Activated CD4-positive, alpha-beta T cell treated with anti-CD3 and anti-CD28 coated beads, Interleukin-2, amount 10 ng/mL, durations not matched to agents 24 days and 14 days (primary cell): Measurements from ENCODE around the gene NKX1-2. TPM values are rescaled to one million over a fixed set of nuclear protein-coding genes. Genes with fewer than 3 reads are reported as not detected.
"Not testable (repeated sequence)": the region's sequence is repeated elsewhere in the genome, so short reads cannot be mapped to it uniquely, and the experiment has no call there.

Experiments
- DNase-seq: peaks from one replicate; pipeline ENCODE4 v3.0.0; 2022
- H3K27ac Mint-ChIP-seq: one replicate; pipeline ENCODE4 v1.8.0; 2022; ENCODE audit warnings: mild to moderate bottlenecking, mixed read lengths
- H3K27me3 Mint-ChIP-seq: one replicate; pipeline ENCODE4 v1.8.0; 2022; ENCODE audit warnings: mixed read lengths
- H3K36me3 Mint-ChIP-seq: one replicate; pipeline ENCODE4 v1.8.0; 2022; ENCODE audit warnings: low read depth, mild to moderate bottlenecking, mixed read lengths
- H3K4me1 Mint-ChIP-seq: one replicate; pipeline ENCODE4 v1.8.0; 2021; ENCODE audit warnings: mixed read lengths
- H3K4me3 Mint-ChIP-seq: one replicate; pipeline ENCODE4 v1.8.0; 2022; ENCODE audit warnings: mild to moderate bottlenecking, moderate library complexity, mixed read lengths
- H3K9me3 Mint-ChIP-seq: one replicate; pipeline ENCODE4 v1.8.0; 2021; ENCODE audit warnings: mixed read lengths
- intact Hi-C: fragments of 100-400 bp; cut with micrococcal nuclease; formaldehyde crosslinking; loops from one replicate; pipeline ENCODE4 v1.15.1; 2023
- total RNA-seq: library from RNA; stranded (reverse); gene quantifications from 2 replicates; pipeline ENCODE4 v1.2.3, GENCODE V29; 2022

The NKX1-2 gene
- total RNA-seq, 1 donor from 2014 or later, result not detected

DNA sequence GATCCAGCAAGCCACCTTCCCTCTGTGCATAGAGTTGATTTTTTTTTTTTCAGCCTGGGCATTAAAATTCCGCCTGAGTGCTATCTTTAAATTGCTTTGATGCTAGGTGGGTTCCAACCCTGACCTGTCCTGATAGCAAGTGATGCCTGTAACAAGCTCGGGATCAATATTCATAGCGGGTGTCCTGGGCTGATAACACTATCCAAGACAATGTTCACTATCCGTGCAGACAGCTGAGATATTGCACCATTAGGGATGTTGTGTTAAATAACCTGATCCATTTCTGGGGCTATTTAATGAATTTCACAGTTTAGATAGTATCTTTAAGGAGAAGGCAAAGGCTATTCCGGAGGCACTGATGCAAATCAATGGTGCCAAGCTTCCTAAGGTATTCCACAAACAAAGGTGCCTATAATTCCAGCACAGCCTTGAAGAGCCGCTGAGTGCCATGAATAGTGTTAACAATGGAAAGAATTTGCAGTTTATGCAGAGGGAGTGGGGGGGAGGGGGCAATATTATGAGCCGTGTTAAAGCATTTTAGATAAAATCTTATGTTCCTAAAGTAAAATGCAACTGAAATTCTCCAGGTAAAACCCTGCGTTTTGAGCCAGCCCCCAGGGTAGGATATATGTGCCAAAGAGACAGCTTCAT is 4.2 kb upstream of the NKX1-2 start:
- no peak for DNase-seq
- Mint-ChIP-seq H3K4me1 (peaks cover 7% of the 10 kb centered on the region), H3K4me3 (no peak overlapping the region), H3K27me3 (peaks cover 69% of the 10 kb centered on the region), H3K36me3 (no peaks in the 10 kb centered on the region), H3K9me3 (no peaks in the 10 kb centered on the region), H3K27ac (no peak overlapping the region)
- intact Hi-C loops, result no loop called here

DNA sequence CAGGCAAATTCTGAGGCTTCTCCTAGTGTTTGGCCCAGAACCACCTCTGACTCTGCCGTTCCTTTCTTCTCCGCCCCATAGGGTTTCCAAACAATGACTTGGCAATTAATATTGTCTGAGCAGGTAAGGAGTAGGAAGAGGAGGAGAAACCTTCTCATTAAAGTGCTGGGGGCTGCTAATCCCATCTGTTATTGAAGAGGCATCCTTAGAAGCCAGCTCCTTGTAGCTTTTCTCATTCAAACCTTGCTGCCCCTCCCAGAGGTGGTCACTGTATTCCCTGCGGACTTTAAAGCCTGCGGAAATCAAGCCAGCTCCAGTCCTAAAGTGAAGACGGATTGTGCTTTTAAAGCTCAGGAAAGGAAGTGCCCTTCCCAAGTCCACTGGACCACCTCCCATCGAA is 1.4 kb upstream of the NKX1-2 start:
- Mint-ChIP-seq H3K4me1 (peaks cover 10% of the 10 kb centered on the region), H3K27me3 (peaks cover 78% of the 10 kb centered on the region), H3K4me3 (no peak overlapping the region), H3K27ac (no peak overlapping the region), H3K9me3 (no peaks in the 10 kb centered on the region), H3K36me3 (no peaks in the 10 kb centered on the region)
- intact Hi-C loops, result no loop called here
- DNase-seq, result no peak

DNA sequence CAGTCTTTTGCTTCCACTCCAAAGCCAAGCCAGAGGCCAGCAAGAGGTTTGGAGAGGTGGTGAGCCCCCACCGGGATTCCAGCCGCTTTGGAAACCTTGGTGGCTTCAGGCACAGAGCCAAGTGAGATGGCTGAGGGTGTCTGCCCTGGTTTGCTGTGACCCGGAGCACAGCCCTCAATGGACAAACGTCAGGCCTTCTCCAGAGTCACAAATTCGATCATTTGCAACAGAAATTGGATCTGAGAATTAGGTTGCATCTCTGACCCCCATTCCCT is 885 bp upstream of the NKX1-2 start:
- Mint-ChIP-seq H3K9me3 (no peaks in the 10 kb centered on the region), H3K4me3 (peak overlapping the region; percentile 22), H3K27me3 (peaks cover 78% of the 10 kb centered on the region), H3K27ac (no peak overlapping the region), H3K36me3 (no peaks in the 10 kb centered on the region), H3K4me1 (peaks cover 10% of the 10 kb centered on the region)
- intact Hi-C loops, result no loop called here
- DNase-seq, result no peak

DNA sequence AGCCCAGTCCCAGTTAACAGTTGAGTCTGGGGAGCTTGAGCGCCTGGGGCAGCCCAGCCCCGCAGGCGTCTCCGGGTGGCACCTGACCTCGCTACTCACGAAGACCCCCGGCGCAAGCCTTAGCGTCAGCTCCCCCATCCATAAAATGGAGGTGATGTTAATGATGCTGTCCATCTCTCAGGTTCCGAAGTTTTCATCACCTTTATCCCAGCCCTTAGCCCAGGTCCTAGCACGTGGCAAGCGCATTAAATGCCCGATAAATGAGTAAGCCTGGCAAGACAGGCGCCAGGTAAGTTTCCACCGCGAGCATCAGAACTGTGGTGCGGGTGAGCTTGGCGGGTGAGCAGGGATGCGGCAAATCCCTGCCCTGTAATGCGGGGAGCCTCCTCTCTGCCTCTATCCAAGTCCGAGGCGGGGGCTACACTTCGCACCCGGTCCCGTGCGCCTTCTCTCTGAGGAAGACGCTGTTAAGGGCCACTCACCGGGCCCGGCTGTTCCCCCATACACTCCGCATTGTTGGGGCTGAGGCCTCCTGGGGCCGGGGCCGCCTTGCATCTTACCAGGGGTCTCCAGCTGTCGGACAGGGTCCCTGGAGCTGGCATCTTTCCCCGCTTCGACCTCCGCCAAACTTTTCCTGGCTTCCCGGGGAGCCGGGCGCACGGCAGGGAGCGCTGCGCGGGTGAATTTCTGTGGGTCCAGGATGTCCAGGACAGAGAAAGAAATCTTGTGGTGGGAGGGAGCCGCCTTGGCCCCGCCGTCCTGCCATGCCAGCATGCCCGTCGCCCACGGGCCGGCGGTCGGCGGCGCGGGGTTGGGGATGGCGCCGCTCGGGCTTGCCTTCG is 444 bp downstream of the NKX1-2 start:
- H3K9me3 Mint-ChIP-seq, result no peaks in the 10 kb centered on the region
- H3K4me3 Mint-ChIP-seq, result peak overlapping the region; percentile 12
- H3K36me3 Mint-ChIP-seq, result no peaks in the 10 kb centered on the region
- peaks cover 10% of the 10 kb centered on the region for H3K4me1 Mint-ChIP-seq
- no peak for DNase-seq
- intact Hi-C loops, result no loop called here
- H3K27me3 Mint-ChIP-seq, result peaks cover 79% of the 10 kb centered on the region
- H3K27ac Mint-ChIP-seq, result no peak overlapping the region

DNA sequence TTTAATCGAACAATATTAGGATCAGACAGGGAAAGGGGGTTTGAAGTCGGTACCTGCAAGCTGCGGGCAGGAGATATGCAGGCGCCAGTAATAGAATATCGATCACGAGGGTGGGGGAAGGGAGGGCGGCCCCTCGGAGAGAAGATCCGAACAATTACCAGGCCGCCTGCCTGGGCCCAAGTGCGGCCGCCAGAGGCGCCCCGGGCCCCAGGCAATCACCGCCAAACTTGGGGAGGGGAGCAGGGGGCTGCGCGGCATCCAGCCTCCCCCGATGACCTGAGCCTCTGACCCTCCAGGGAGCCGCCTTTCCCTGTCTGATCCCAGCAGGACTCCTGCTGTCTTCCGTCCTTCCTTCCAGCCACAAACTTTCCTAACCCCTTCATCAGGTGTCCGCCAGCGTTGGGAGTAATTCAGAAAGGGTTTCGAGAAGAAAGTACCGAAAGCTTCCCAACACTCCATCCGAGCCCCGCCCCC is 1.1 kb downstream of the NKX1-2 start:
- no peak for DNase-seq
- Mint-ChIP-seq H3K4me1 (peaks cover 10% of the 10 kb centered on the region), H3K36me3 (no peaks in the 10 kb centered on the region), H3K27me3 (peaks cover 75% of the 10 kb centered on the region), H3K27ac (no peak overlapping the region), H3K9me3 (no peaks in the 10 kb centered on the region), H3K4me3 (no peak overlapping the region)
- intact Hi-C loops, result no loop called here

DNA sequence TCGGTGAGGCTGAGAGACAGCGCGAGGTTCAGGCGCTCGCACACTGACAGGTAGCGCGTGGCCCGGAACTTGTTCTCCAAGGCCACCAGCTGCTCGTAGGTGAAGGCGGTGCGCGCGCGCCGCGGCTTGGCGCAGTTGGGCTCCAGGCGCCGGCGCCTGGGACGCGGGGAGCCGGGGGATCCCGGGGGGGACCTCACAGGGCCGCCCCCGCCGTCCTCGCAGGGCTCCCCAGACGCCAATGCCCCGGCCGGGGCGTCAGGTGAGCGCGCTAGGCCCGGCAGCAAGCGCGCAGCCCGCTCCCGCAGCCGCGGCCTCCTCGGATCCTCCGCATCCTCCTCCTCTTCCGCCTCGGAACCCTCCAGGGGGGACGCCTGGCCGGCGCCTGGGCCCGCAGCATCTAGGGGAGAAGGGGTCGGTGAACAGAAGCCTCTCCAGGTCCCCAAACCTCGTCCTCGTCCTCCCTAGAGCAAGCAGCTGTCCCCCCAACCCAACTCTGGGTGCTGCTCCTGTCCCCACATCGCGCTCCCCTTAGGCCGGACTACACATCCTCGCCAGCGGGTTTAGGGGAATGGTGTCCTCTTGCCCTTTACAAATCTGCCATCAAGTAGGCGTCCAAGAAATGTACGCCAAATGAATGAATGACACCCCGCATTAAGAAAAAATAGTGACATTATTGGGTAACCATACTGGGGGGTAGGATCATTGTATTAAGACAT is 1.9 kb downstream of the NKX1-2 start:
- intact Hi-C loops, result no loop called here
- H3K27me3 Mint-ChIP-seq, result peaks cover 69% of the 10 kb centered on the region
- no peaks in the 10 kb centered on the region for H3K9me3 Mint-ChIP-seq
- no peak overlapping the region for H3K27ac Mint-ChIP-seq
- H3K4me3 Mint-ChIP-seq, result peak overlapping the region; percentile 39
- no peak for DNase-seq
- no peaks in the 10 kb centered on the region for H3K36me3 Mint-ChIP-seq
- peaks cover 10% of the 10 kb centered on the region for H3K4me1 Mint-ChIP-seq

DNA sequence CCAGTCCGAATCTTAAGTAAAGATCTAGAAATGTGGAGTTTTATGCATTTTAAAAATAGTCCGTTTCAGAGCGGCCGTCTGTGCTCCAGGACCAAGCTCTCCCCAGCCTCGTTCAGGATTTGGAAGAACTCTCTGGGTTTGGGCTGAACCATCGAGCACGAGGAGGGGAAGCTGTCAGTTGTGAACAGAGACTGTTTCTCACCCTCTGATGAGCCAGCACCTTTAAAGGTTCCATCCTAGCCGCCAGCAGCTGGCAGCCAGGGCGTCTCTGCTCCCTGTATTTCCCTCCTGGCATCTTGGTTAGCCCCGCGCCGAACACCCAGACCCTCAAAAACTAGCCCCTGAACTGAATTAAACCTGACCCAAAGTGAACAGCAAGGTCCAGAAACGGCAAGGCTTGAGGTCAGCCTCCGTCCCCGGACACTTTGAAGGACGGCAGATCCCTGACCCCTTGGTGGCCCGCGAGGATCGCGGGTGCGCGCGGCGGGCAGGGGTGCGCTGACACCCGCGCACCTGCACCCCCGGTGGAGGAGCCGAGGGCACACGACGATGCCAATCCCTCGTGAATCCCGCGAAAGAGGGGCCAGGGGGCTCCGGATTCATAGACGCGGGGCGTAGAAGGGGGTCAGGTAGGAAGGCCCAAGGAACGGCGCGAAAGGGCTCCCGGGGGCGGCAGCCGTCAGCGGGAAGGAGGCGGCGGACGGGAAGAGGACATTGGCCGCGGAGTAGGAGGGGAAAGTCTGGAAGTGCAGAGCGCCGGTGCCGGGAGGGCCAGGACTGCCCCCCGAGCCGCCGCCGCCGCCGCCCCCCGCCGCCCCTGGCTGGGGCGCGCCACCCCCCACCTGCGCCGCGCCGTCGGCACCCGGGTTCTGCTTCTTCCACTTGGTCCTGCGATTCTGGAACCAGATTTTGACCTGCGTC is 2.7 kb downstream of the NKX1-2 start:
- intact Hi-C loops, result no loop called here
- no peak overlapping the region for H3K4me3 Mint-ChIP-seq
- DNase-seq, result no peak
- H3K9me3 Mint-ChIP-seq, result no peaks in the 10 kb centered on the region
- H3K27ac Mint-ChIP-seq, result no peak overlapping the region
- no peaks in the 10 kb centered on the region for H3K36me3 Mint-ChIP-seq
- peaks cover 10% of the 10 kb centered on the region for H3K4me1 Mint-ChIP-seq
- peaks cover 64% of the 10 kb centered on the region for H3K27me3 Mint-ChIP-seq

DNA sequence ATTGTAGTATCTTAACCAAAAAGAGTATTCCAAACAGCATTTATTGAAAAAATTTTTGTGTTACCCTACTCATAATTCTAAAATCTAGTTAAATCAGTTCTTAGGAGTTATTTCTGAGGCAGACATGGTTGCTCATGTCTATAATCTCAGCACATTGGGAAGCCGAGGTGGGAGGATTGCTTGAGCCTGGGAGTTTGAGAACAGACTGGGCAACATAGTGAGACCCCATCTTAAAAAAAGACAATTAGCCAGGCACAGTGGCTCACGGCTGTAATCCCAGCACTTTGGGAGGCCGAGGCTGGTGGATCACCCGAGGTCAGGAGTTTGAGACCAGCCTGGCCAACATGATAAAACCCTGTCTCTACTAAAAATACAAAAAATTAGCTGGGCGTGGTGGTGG is 8.1 kb downstream of the NKX1-2 start:
- H3K4me1 Mint-ChIP-seq, H3K4me3 Mint-ChIP-seq, H3K36me3 Mint-ChIP-seq, DNase-seq, H3K9me3 Mint-ChIP-seq, H3K27ac Mint-ChIP-seq, intact Hi-C loops: not testable (repeated sequence)
- peaks cover 30% of the 10 kb centered on the region for H3K27me3 Mint-ChIP-seq

DNA sequence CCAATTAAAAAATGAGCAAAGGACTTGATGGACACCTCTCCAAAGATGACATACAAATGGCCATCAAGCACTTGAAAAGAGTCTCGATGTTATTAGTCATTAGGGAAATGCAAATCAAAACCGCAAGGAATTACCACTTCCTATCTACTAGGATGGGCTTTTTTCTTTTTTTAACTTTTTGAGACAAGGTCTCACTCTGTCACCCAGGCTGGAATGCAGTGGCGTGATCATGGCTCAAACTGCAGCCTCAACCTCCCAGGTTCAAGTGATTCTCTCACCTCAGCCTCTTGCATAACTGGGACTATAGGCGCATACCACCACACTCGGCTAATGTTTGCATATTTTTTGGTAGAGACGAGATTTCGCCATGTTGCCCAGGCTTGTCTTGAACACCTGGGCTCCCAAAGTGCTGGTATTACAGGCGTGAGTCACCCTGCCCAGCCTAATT is 13.6 kb downstream of the NKX1-2 start:
- H3K27ac Mint-ChIP-seq, result no peak overlapping the region
- H3K27me3 Mint-ChIP-seq, result peaks cover 5% of the 10 kb centered on the region
- H3K4me3 Mint-ChIP-seq, result no peak overlapping the region
- intact Hi-C loops, result no loop called here
- no peaks in the 10 kb centered on the region for H3K9me3 Mint-ChIP-seq
- no peak for DNase-seq
- no peaks in the 10 kb centered on the region for H3K36me3 Mint-ChIP-seq
- H3K4me1 Mint-ChIP-seq, result no peaks in the 10 kb centered on the region

DNA sequence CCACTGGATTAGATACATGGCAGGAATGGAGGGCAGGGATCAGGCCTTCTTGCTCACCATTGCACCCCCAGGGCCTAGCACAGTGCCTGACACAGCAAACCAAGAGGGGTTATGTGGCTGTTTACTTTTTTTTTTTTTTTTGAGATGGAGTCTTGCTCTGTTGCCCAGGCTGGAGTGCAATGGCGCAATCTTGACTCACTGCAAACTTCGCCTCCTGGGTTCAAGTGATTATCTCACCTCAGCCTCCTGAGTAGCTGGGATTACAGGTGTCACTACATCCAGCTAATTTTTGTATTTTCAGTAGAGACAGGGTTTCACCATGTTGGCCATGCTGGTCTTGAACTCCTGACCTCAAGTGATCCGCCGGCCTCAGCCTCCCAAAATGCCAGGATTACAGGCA is 14.2 kb downstream of the NKX1-2 start:
- DNase-seq, H3K27ac Mint-ChIP-seq, H3K9me3 Mint-ChIP-seq, H3K4me1 Mint-ChIP-seq, H3K4me3 Mint-ChIP-seq, H3K36me3 Mint-ChIP-seq, H3K27me3 Mint-ChIP-seq, intact Hi-C loops: not testable (repeated sequence)

DNA sequence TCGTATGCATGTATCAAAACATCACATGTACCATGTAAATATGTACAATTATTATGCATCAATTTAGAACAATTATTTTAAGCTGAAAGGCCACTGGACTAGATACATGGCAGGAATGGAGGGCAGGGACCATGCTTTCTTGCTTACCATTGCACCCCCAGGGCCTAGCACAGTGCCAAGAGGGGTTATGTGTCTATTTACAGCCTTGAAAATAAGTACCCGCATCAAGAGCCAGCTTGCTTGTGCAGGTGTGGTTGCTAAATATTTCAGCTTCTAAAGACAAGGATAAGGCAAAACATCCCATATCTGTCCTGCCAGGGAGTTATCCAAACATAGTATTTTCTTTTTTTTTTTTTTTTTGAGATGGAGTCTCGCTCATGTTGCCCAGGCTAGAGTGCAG is 16.4 kb downstream of the NKX1-2 start:
- Mint-ChIP-seq H3K27ac (no peak overlapping the region), H3K4me1 (no peaks in the 10 kb centered on the region), H3K9me3 (no peaks in the 10 kb centered on the region), H3K4me3 (no peak overlapping the region), H3K36me3 (no peaks in the 10 kb centered on the region), H3K27me3 (peaks cover 12% of the 10 kb centered on the region)
- intact Hi-C loops, result no loop called here
- DNase-seq, result no peak

DNA sequence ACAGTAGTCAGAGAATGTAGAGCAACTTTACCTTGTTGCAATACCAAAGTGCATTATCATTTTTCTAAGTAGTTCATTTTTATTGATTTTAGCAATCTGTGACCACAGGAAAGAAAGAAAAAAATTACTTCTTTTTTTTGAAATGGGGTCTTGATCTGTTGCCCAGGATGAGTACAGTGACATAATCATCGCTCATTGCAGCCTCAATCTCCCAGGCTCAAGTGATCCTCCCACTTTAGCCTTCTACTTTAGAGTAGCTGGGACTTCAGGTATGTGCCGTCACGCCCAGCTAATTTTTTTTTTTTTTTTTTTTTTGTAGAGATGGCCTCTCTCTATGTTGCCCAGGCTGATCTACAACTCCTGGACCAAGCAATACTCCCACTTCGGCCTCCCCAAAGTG is 19.8 kb downstream of the NKX1-2 start:
- DNase-seq, result no peak
- Mint-ChIP-seq H3K9me3 (no peaks in the 10 kb centered on the region), H3K4me1 (no peaks in the 10 kb centered on the region), H3K27me3 (peaks cover 14% of the 10 kb centered on the region), H3K27ac (no peak overlapping the region), H3K4me3 (no peak overlapping the region), H3K36me3 (no peaks in the 10 kb centered on the region)
- intact Hi-C loops, result no loop called here

DNA sequence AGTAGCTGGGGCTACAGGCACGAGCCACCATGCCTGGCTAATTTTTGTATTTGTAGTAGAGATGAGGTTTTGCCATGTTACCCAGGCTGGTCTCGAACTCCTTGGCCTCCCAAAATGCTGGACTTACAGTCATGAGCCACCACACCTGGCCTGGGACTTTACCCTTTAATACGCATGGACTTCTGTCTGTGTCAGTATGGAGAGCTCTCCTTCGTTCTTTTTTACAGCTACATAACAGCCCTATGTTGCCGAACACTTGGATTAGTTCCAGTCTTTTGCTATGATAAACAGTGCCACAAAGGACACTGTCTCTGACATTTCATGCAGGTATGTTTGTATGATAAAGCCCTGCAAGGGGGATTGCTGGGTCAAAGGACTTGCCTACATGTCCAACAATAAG is 20.3 kb downstream of the NKX1-2 start:
- Mint-ChIP-seq H3K36me3 (no peaks in the 10 kb centered on the region), H3K27me3 (peaks cover 14% of the 10 kb centered on the region), H3K27ac (no peak overlapping the region), H3K9me3 (no peaks in the 10 kb centered on the region), H3K4me3 (no peak overlapping the region), H3K4me1 (no peaks in the 10 kb centered on the region)
- intact Hi-C loops, result no loop called here
- DNase-seq, result no peak
